HG03558 (cell line): ENCODE results near the gene NRG2.

ENCODE experiments used
- ATAC-seq: cut with Tn5 transposase; IDR thresholded peaks from one replicate; pipeline ENCODE4 v1.9.1; 2021; ENCODE audit warnings: moderate number of reproducible peaks; ENCODE audit not compliant: unreplicated experiment; ENCODE audit errors: extremely low read depth

NRG2 gene

GRCh38 chr5:139912158-139912557, 130.9 kb downstream of the NRG2 start:
- no peak for ATAC-seq

GRCh38 chr5:139911425-139912120, 131.5 kb downstream of the NRG2 start:
- no peak for ATAC-seq

GRCh38 chr5:139910901-139911300, 132.2 kb downstream of the NRG2 start:
- no peak for ATAC-seq

- ATAC-seq, result no peak
Observed at GRCh38 chr5:139910036-139910435, 133.1 kb downstream of the NRG2 start.

- ATAC-seq, result no peak
Observed at GRCh38 chr5:139908749-139909148, 134.3 kb downstream of the NRG2 start.

- no peak for ATAC-seq
Observed at GRCh38 chr5:139906661-139907060, 136.4 kb downstream of the NRG2 start.

- no peak for ATAC-seq
Observed at GRCh38 chr5:139904816-139905661, 138.1 kb downstream of the NRG2 start.

- no peak for ATAC-seq
Observed at GRCh38 chr5:139904566-139904815, 138.6 kb downstream of the NRG2 start.

- ATAC-seq, result no peak
Observed at GRCh38 chr5:139903795-139904565, 139.1 kb downstream of the NRG2 start.

GRCh38 chr5:139903450-139903794, 139.7 kb downstream of the NRG2 start:
- no peak for ATAC-seq

GRCh38 chr5:139901986-139902385, 141.1 kb downstream of the NRG2 start:
- ATAC-seq, result no peak

GRCh38 chr5:139901251-139901575, 141.9 kb downstream of the NRG2 start:
- ATAC-seq, result no peak

GRCh38 chr5:139900546-139901250, 142.4 kb downstream of the NRG2 start:
- no peak for ATAC-seq

GRCh38 chr5:139898981-139899380, 144.1 kb downstream of the NRG2 start:
- no peak for ATAC-seq

GRCh38 chr5:139897982-139898381, 145.1 kb downstream of the NRG2 start:
- no peak for ATAC-seq

- ATAC-seq, result no peak
Observed at GRCh38 chr5:139897342-139897741, 145.8 kb downstream of the NRG2 start.

- no peak for ATAC-seq
Observed at GRCh38 chr5:139896718-139897117, 146.4 kb downstream of the NRG2 start.

GRCh38 chr5:139895647-139896046, 147.5 kb downstream of the NRG2 start:
- ATAC-seq, result no peak

GRCh38 chr5:139895046-139895445, 148.1 kb downstream of the NRG2 start:
- ATAC-seq, result no peak

- ATAC-seq, result no peak
Observed at GRCh38 chr5:139893873-139894272, 149.2 kb downstream of the NRG2 start.

GRCh38 chr5:139889410-139889809, 153.7 kb downstream of the NRG2 start:
- ATAC-seq, result no peak
